A549 (cell line): Measurements from ENCODE around the gene SAT1. TPM values are rescaled to one million over a fixed set of nuclear protein-coding genes. Genes with fewer than 3 reads are reported as not detected.
A peak's percentile ranks its signal among the peaks of the same experiment; 100 is the strongest.

Experiments used
- ATAC-seq, 2 experiments: fragments of 200-7000 bp in 1 of 2; fragments of >200 bp in 1 of 2; cut with Nextera tagmentation in 1 of 2; cut with Tn5 transposase in 1 of 2; 3 replicates each; pipeline versions ENCODE4 v1.8.0 to v1.9.1; 2018 to 2020; ENCODE audit warnings: mild to moderate bottlenecking in 1 of 2, moderate library complexity in 1 of 2
- CTCF ChIA-PET: fragments of 300-600 bp; sonication (Branson Sonifier 250); formaldehyde crosslinking; extraction: SDS; loops from one replicate; lab custom pipeline; 2021; ENCODE audit warnings: antibody characterized with exemption, inconsistent platforms; lab: Yijun Ruan, JAX
- POLR2A ChIA-PET: fragments of 350-600 bp; formaldehyde crosslinking; extraction: SDS; loops from one replicate; lab custom pipeline; 2021; ENCODE audit warnings: antibody characterized with exemption, inconsistent platforms; lab: Yijun Ruan, JAX
- DNase-seq, 2 experiments: peaks; one replicate each; pipeline versions ENCODE4 v3.0.0 to v3.0.0-alpha.2; 2011 to 2016; ENCODE audit warnings: low read depth in 1 of 2, low spot score in 1 of 2
- FAIRE-seq: peaks from 2 replicates; lab custom pipeline; 2011; peaks lifted over from hg19 to GRCh38; lab: Jason Lieb, UNC
- H3K27ac ChIP-seq, 2 experiments: fragments of >200 bp; sonication (Bioruptor Twin); formaldehyde crosslinking; 3 replicates each; pipeline ENCODE4 v1.5.1; 2016 to 2017
- H3K4me1 ChIP-seq: fragments of >200 bp; sonication (Bioruptor Twin); formaldehyde crosslinking; 3 replicates; pipeline ENCODE4 v1.6.1; 2016
- H3K4me2 ChIP-seq: fragments of >200 bp; sonication (Bioruptor Twin); formaldehyde crosslinking; 3 replicates; pipeline ENCODE4 v1.6.1; 2016
- H3K4me3 ChIP-seq: fragments of >200 bp; sonication (Bioruptor Twin); formaldehyde crosslinking; 3 replicates; pipeline ENCODE4 v1.5.1; 2016
- H3K9me3 ChIP-seq: fragments of >200 bp; sonication (Bioruptor Twin); formaldehyde crosslinking; 3 replicates; pipeline ENCODE4 v1.6.1; 2016
- CHD2 ChIP-seq: fragments of 150-350 bp; IDR thresholded peaks from 2 replicates; pipeline ENCODE4 v1.6.1; 2014; ENCODE audit warnings: low read length; ENCODE audit not compliant: partially characterized antibody
- EP300 ChIP-seq, 2 experiments: fragments of >200 bp; sonication (Bioruptor Twin); formaldehyde crosslinking; IDR thresholded peaks; 2 replicates in 1 of 2; 3 replicates in 1 of 2; pipeline ENCODE4 v1.6.1; 2016 to 2017
- FOSL2 ChIP-seq, 2 experiments: fragments of 450-650 bp in 1 of 2; fragments of >200 bp in 1 of 2; sonication (Bioruptor Twin) in 1 of 2; formaldehyde crosslinking; IDR thresholded peaks; 2 replicates each; pipeline versions ENCODE4 v1.5.0 to v1.6.1; 2016 to 2020; ENCODE audit warnings: mild to moderate bottlenecking in 1 of 2, moderate library complexity in 1 of 2
- HEYL ChIP-seq: fragments of 250-450 bp; sonication (Bioruptor Pico); IDR thresholded peaks from 2 replicates; pipeline ENCODE4 v1.8.0; 2021; ENCODE audit warnings: mild to moderate bottlenecking, moderate library complexity
- KDM1A ChIP-seq: fragments of 200-600 bp; sonication (generic); IDR thresholded peaks from 2 replicates; pipeline ENCODE4 v1.6.1; 2016; ENCODE audit warnings: low read depth, mild to moderate bottlenecking
- MAFK ChIP-seq: fragments of 450-650 bp; IDR thresholded peaks from 2 replicates; pipeline ENCODE4 v1.6.1; 2014; ENCODE audit not compliant: partially characterized antibody
- MYC ChIP-seq: IDR thresholded peaks from 2 replicates; pipeline ENCODE4 v1.6.1; 2012; ENCODE audit warnings: mild to moderate bottlenecking, inconsistent platforms, low read length, improper control_type of control experiment, borderline replicate concordance
- RAD21 ChIP-seq, 2 experiments: fragments of >200 bp in 1 of 2; sonication (Bioruptor Twin) in 1 of 2; formaldehyde crosslinking in 1 of 2; IDR thresholded peaks in 1 of 2; conservative IDR thresholded peaks in 1 of 2; 2 replicates in 1 of 2; 3 replicates in 1 of 2; pipeline ENCODE4 v1.6.1; 2012 to 2018; ENCODE audit warnings: inconsistent platforms in 1 of 2
- RNF2 ChIP-seq: fragments of 200-600 bp; sonication (generic); IDR thresholded peaks from 2 replicates; pipeline ENCODE4 v1.6.1; 2016; ENCODE audit warnings: low read depth, mild to moderate bottlenecking, antibody characterized with exemption, moderate library complexity, borderline replicate concordance
- TFCP2L1 ChIP-seq: fragments of 250-450 bp; sonication (Bioruptor Pico); IDR thresholded peaks from 2 replicates; pipeline ENCODE4 v1.5.0; 2021; ENCODE audit warnings: mild to moderate bottlenecking
- ZFP36 ChIP-seq: fragments of 450-650 bp; IDR thresholded peaks from 2 replicates; pipeline ENCODE4 v1.6.1; 2014; ENCODE audit warnings: borderline replicate concordance; ENCODE audit not compliant: partially characterized antibody
- ZSCAN20 ChIP-seq: fragments of 250-450 bp; sonication (Bioruptor Pico); IDR thresholded peaks from 2 replicates; pipeline ENCODE4 v1.8.0; 2022; ENCODE audit warnings: mild to moderate bottlenecking, moderate library complexity
- WGBS: methylation state at CpG from one replicate; pipeline ENCODE4 v1.1.6; 2017; ENCODE audit errors: missing lambda C conversion rate; 5-methylcytosine and 5-hydroxymethylcytosine counted together
- polyA plus RNA-seq, 4 experiments: library from polyadenylated mRNA; depleted of rRNA in 3 of 4; stranded (reverse); fragments of >200 nt; fragmentation: RNase III in 1 of 4; extraction: RNeasy Plus Mini Kit Qiagen cat#74134 plus additional on column Dnase treatment in 1 of 4; gene quantifications; 2 replicates in 3 of 4; 3 replicates in 1 of 4; pipeline ENCODE4 v1.2.3, GENCODE V29; 2011 to 2017
- TF ChIP-seq, protein P1 (sequence below): IDR thresholded peaks from 2 replicates; pipeline ENCODE4 v1.6.1; 2012
- TF ChIP-seq, protein P2 (sequence below): IDR thresholded peaks from 2 replicates; pipeline ENCODE4 v1.6.1; 2012; ENCODE audit warnings: low read depth, borderline replicate concordance
- TF ChIP-seq, protein P3 (sequence below): fragments of 250-450 bp; sonication (Bioruptor Pico); IDR thresholded peaks from 2 replicates; pipeline ENCODE4 v1.5.0; 2021; ENCODE audit warnings: mild to moderate bottlenecking, moderate library complexity, borderline replicate concordance
- TF ChIP-seq, protein P4 (sequence below): fragments of >200 bp; sonication (Bioruptor Twin); formaldehyde crosslinking; IDR thresholded peaks from 2 replicates; pipeline ENCODE4 v1.6.1; 2016
- TF ChIP-seq, protein P5 (sequence below): fragments of >200 bp; sonication (Bioruptor Twin); formaldehyde crosslinking; IDR thresholded peaks from 3 replicates; pipeline ENCODE4 v1.6.1; 2016

SAT1 gene
- polyA plus RNA-seq, 2 of the 4 experiments (the other 2 are of a cell fraction) = 585 to 3,185 TPM

DNA sequence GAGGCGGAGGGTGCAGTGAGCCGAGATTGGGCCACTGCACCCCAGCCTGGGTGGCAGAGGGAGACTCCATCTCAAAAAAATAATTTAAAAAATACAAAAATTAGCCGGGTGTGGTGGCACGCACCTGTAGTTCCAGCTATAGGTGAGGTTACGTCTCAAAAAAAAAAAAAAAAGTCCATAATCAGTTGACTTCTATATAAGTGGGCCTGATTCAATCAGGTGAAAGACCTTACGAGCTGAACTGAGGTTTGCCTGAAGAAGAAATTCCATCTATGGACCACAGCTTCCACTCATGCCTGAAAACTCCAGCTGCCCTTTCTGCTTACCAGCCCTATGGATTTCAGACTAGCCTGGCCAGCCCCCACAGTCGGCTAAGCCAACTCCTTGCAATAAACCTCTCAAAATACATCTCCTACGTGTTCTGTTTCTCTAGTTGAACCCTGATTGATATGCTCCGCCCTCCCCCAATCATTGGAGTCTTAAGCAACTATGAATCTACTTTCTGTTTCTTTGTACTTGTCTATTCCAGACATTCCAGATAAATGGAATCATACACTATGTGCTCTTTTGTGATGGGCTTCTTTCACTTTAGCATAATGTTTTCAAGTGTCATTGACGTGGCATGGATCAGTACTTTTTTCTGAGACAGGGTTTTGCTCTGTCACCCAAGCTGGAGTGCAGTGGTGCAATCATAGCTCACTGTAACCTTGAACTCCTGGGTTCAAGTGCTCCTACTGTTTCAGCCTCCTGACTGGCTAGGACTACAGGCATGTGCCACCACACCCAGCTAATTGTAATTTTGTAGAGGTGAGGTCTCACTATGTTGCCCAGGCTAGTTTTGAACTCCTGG is 36.6 kb downstream of the SAT1 start:
- no peak overlapping the region for H3K4me2 ChIP-seq
- H3K9me3 ChIP-seq = no peaks in the 10 kb centered on the region
- no peak for ATAC-seq
- peaks cover 36% of the 10 kb centered on the region for H3K4me1 ChIP-seq
- CTCF ChIA-PET = interaction anchor here (0.7 to 1.8 kb wide), 5 partner anchors 10 to 138 kb away, joined by 4 to 8 read pairs (median 6); partner anchors contain the start of gene SAT1
- no peak overlapping the region for H3K4me3 ChIP-seq
- FAIRE-seq = peak; percentile 89
- 95% methylated on average over 10 of the region's 10 CpGs for WGBS
- DNase-seq = no peak
- TF ChIP-seq, protein P1, sequence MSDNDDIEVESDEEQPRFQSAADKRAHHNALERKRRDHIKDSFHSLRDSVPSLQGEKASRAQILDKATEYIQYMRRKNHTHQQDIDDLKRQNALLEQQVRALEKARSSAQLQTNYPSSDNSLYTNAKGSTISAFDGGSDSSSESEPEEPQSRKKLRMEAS = no peak
- TF ChIP-seq, all 56 proteins: peak for 0
- POLR2A ChIA-PET = interaction anchor here (1.3 kb wide), 1 partner anchor 37 kb away, joined by 9 read pairs; the partner anchor contains the start of gene SAT1
- H3K27ac ChIP-seq = peak overlapping the region; percentile 46 to 66; a peak in 5 of 6 replicates

DNA sequence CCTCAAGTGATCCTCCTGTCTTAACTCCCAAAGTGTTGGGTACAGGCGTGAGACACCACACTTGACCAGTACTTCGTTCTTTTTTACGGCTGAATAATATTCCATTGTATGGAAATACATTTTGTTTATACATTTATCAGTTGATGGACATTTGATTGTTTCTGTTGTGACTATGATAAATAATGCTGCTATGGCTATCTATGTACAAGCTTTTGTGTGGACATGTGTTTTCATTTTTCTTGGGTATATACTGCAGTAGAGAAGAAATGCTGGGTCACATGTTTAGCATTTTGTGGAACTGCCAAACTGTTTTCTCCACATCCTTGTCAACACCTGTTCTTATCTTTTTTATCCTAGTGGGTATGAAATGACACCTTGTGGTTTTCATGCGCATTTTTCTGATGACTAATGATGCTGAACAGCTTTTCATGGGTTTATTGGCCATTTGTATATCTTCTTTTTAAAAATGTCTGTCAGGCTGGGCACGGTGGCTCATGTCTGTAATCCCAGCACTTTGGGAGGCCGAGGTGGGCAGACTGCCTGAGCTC is 37.3 kb downstream of the SAT1 start:
- Histone ChIP-seq H3K4me2 (no peak overlapping the region), H3K4me3 (no peak overlapping the region), H3K9me3 (no peaks in the 10 kb centered on the region), H3K27ac (peak overlapping the region; percentile 46 to 66; a peak in 4 of 6 replicates), H3K4me1 (peaks cover 36% of the 10 kb centered on the region)
- CTCF ChIA-PET = interaction anchor here (0.6 to 1.8 kb wide), 5 partner anchors 8 to 81 kb away, joined by 4 to 8 read pairs (median 6); partner anchors contain the start of gene SAT1
- 79% methylated on average over 6 of the region's 6 CpGs for WGBS
- no peak for ATAC-seq
- FAIRE-seq = peak; percentile 43
- no peak for TF ChIP-seq RNF2
- TF ChIP-seq FOSL2 (IDR thresholded peaks at IDR 0.05) = no peak
- peak; percentile 27; the same call in 1 of the 2 replicates for TF ChIP-seq FOSL2 (CRISPR knock-in tag; IDR thresholded peaks at IDR 0.05)
- TF ChIP-seq RAD21 (conservative IDR thresholded peaks at IDR 0.05 in 1 of 2, IDR thresholded peaks at IDR 0.05 in 1 of 2) = 0 out of 5 replicates have a peak, but pooled peaks of 1 of the 2 experiments have one; percentile 25
- TF ChIP-seq ZFP36 = no peak
- no peak for DNase-seq
- POLR2A ChIA-PET = interaction anchor here (1.3 kb wide), 1 partner anchor 37 kb away, joined by 9 read pairs; the partner anchor contains the start of gene SAT1

DNA sequence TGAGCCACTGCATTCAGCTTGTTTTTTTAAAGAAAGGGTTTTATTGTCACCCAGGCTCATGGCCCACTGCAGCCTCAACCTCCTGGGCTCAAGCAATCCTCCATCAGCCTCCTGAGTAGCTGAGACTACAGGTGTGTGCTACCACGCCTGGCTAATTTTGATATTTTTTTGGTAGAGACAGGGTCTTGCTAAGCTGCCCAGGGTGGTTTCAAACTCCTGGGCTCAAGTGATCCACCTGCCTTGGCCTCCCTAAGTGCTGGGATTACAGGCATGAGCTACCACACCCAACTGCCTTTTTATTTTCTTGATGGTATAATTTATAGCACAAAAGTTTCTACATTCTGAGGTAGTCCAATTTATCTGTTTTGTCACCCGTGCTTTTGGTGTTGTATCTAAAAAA is 38.9 kb downstream of the SAT1 start:
- ATAC-seq (no peak), DNase-seq (no peak), FAIRE-seq (peak; percentile 73)
- H3K27ac ChIP-seq = peak overlapping the region; percentile 59 to 80
- 71% methylated on average over 2 of the region's 2 CpGs for WGBS
- TF ChIP-seq FOSL2 (IDR thresholded peaks at IDR 0.05) = no peak
- no peak for TF ChIP-seq FOSL2 (CRISPR knock-in tag; IDR thresholded peaks at IDR 0.05)
- no peak for TF ChIP-seq MAFK
- TF ChIP-seq, protein P2, sequence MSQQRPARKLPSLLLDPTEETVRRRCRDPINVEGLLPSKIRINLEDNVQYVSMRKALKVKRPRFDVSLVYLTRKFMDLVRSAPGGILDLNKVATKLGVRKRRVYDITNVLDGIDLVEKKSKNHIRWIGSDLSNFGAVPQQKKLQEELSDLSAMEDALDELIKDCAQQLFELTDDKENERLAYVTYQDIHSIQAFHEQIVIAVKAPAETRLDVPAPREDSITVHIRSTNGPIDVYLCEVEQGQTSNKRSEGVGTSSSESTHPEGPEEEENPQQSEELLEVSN = no peak
- no peak for TF ChIP-seq CHD2
- TF ChIP-seq TFCP2L1 (CRISPR knock-in tag) = no peak
- no peak for TF ChIP-seq EP300 (IDR thresholded peaks at IDR 0.05)
- TF ChIP-seq ZSCAN20 = no peak
- TF ChIP-seq MYC = no peak
- TF ChIP-seq, protein P3, sequence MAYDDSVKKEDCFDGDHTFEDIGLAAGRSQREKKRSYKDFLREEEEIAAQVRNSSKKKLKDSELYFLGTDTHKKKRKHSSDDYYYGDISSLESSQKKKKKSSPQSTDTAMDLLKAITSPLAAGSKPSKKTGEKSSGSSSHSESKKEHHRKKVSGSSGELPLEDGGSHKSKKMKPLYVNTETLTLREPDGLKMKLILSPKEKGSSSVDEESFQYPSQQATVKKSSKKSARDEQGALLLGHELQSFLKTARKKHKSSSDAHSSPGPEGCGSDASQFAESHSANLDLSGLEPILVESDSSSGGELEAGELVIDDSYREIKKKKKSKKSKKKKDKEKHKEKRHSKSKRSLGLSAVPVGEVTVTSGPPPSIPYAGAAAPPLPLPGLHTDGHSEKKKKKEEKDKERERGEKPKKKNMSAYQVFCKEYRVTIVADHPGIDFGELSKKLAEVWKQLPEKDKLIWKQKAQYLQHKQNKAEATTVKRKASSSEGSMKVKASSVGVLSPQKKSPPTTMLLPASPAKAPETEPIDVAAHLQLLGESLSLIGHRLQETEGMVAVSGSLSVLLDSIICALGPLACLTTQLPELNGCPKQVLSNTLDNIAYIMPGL (CRISPR knock-in tag) = no peak
- no peak for TF ChIP-seq RAD21 (conservative IDR thresholded peaks at IDR 0.05 in 1 of 2, IDR thresholded peaks at IDR 0.05 in 1 of 2)
- TF ChIP-seq, protein P4, sequence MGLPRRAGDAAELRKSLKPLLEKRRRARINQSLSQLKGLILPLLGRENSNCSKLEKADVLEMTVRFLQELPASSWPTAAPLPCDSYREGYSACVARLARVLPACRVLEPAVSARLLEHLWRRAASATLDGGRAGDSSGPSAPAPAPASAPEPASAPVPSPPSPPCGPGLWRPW = no peak
- TF ChIP-seq, protein P5, sequence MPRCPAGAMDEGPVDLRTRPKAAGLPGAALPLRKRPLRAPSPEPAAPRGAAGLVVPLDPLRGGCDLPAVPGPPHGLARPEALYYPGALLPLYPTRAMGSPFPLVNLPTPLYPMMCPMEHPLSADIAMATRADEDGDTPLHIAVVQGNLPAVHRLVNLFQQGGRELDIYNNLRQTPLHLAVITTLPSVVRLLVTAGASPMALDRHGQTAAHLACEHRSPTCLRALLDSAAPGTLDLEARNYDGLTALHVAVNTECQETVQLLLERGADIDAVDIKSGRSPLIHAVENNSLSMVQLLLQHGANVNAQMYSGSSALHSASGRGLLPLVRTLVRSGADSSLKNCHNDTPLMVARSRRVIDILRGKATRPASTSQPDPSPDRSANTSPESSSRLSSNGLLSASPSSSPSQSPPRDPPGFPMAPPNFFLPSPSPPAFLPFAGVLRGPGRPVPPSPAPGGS = no peak
- TF ChIP-seq KDM1A = no peak
- TF ChIP-seq HEYL (CRISPR knock-in tag) = no peak
- peak overlapping the region; percentile 58 for H3K4me2 ChIP-seq
- no peak overlapping the region for H3K4me3 ChIP-seq
- POLR2A ChIA-PET = interaction anchor here (0.5 to 1.0 kb wide), 2 partner anchors 33 to 78 kb away, joined by 3 read pairs; no protein-coding TSS in a partner anchor
- H3K4me1 ChIP-seq = peaks cover 31% of the 10 kb centered on the region
- CTCF ChIA-PET = interaction anchor here (1.1 to 1.2 kb wide), 2 partner anchors 15 to 80 kb away, joined by 3 read pairs; no protein-coding TSS in a partner anchor
- H3K9me3 ChIP-seq = no peaks in the 10 kb centered on the region
